Endodermal cell (in vitro differentiated cells): Measurements from ENCODE around the gene TGIF1. TPM values are rescaled to one million over a fixed set of nuclear protein-coding genes. Genes with fewer than 3 reads are reported as not detected.
A peak's percentile ranks its signal among the peaks of the same experiment; 100 is the strongest.

ENCODE experiments used
- DNase-seq: peaks from one replicate; pipeline ENCODE4 v3.0.0-alpha.2; 2017
- H3K27ac ChIP-seq: 2 replicates; pipeline ENCODE4 v1.5.1; 2013; ENCODE audit warnings: mild to moderate bottlenecking, low read depth, low read length, moderate library complexity
- H3K27me3 ChIP-seq: 2 replicates; pipeline ENCODE4 v1.6.1; 2013; ENCODE audit warnings: mild to moderate bottlenecking, low read length, moderate library complexity; ENCODE audit not compliant: insufficient read depth, control insufficient read depth, poor library complexity, severe bottlenecking
- H3K36me3 ChIP-seq: 2 replicates; pipeline ENCODE4 v1.7.0; 2013; ENCODE audit warnings: mild to moderate bottlenecking, low read length, moderate library complexity; ENCODE audit not compliant: control insufficient read depth, insufficient read depth
- H3K4me1 ChIP-seq: one replicate; pipeline ENCODE4 v1.7.0; 2013; ENCODE audit warnings: low read length; ENCODE audit not compliant: control insufficient read depth, insufficient read depth
- H3K4me3 ChIP-seq: 2 replicates; pipeline ENCODE4 v1.5.1; 2013; ENCODE audit warnings: mild to moderate bottlenecking, low read length, moderate library complexity
- H3K9ac ChIP-seq: 2 replicates; pipeline ENCODE4 v1.6.1; 2013; ENCODE audit warnings: mild to moderate bottlenecking, low read length, moderate library complexity; ENCODE audit not compliant: poor library complexity, severe bottlenecking; ENCODE audit errors: extremely low read depth
- H3K9me3 ChIP-seq: 2 replicates; pipeline ENCODE4 v1.6.1; 2013; ENCODE audit warnings: mild to moderate bottlenecking, low read length, moderate library complexity; ENCODE audit not compliant: control insufficient read depth
- H3K27ac Mint-ChIP-seq: 2 replicates; pipeline ENCODE4 v1.8.0; 2020; ENCODE audit warnings: mixed read lengths
- H3K27me3 Mint-ChIP-seq: 2 replicates; pipeline ENCODE4 v1.8.0; 2021; ENCODE audit warnings: mild to moderate bottlenecking, mixed read lengths; ENCODE audit not compliant: insufficient read depth
- H3K36me3 Mint-ChIP-seq: 2 replicates; pipeline ENCODE4 v1.8.0; 2020; ENCODE audit warnings: low read depth, mixed read lengths
- H3K4me1 Mint-ChIP-seq: 2 replicates; pipeline ENCODE4 v1.8.0; 2020; ENCODE audit warnings: mixed read lengths
- H3K4me3 Mint-ChIP-seq: 2 replicates; pipeline ENCODE4 v1.8.0; 2020; ENCODE audit warnings: mild to moderate bottlenecking, moderate library complexity, mixed read lengths
- H3K9me3 Mint-ChIP-seq: 2 replicates; pipeline ENCODE4 v1.8.0; 2020; ENCODE audit warnings: mild to moderate bottlenecking, mixed read lengths
- CTCF ChIP-seq: fragments of 200-600 bp; sonication (generic); conservative IDR thresholded peaks from 2 replicates; pipeline ENCODE4 v1.5.0; 2021; ENCODE audit warnings: antibody characterized with exemption, mild to moderate bottlenecking
- WGBS, 2 experiments: methylation state at CpG; one replicate each; pipeline versions ENCODE4 v1.1.5 to v1.1.7; 2013; ENCODE audit warnings: missing lambda C conversion rate in 2 of 2, mixed read lengths in 1 of 2; ENCODE audit not compliant: insufficient coverage in 1 of 2, insufficient read length in 1 of 2; 5-methylcytosine and 5-hydroxymethylcytosine counted together
- long read RNA-seq, 4 experiments: library from polyadenylated mRNA in 2 of 4; library from RNA in 1 of 4; library from capped mRNA in 1 of 4; stranded (forward) in 3 of 4; unstranded in 1 of 4; transcript quantifications; one replicate each; pipeline ENCODE4 v2.0.0, GENCODE V29; 2020 to 2021; ENCODE audit warnings: inconsistent platforms in 1 of 4
- polyA plus RNA-seq, 2 experiments: library from polyadenylated mRNA; stranded (reverse); fragments of 50-300 nt; gene quantifications; one replicate each; pipeline ENCODE4 v1.2.3, GENCODE V29; 2013
- total RNA-seq, 2 donors: library from RNA; stranded (reverse); fragmentation: NEBNext Ultra II Directional in 1 of 2; extraction: Animal tissue kit (Norgen Biotek cat#: 25700) in 1 of 2; gene quantifications; 2 replicates in 1 of 2; 3 replicates in 1 of 2; pipeline ENCODE4 v1.2.1, GENCODE V29; 2021

TGIF1 gene
- 100 to 1,000 TPM; 417 to 575 TPM for total RNA-seq
- polyA plus RNA-seq (2013, experiment 1 of 2), result 177 TPM
- polyA plus RNA-seq (2013, experiment 2 of 2), result 176 TPM
- long read RNA-seq, experiment 1, transcript TGIF1-219 (3 exons, 990 nt), result minor isoform, 10 of 148 reads
- long read RNA-seq, experiment 1, transcript TGIF1-202 (3 exons, 2,076 nt), result major isoform, 76 of 148 reads
- long read RNA-seq, experiment 1, transcript TGIF1-208 (2 exons, 2,214 nt), result minor isoform, 10 of 148 reads
- long read RNA-seq, experiment 1, partial matches to known transcripts, result 0 of 148 reads
- long read RNA-seq, experiment 1, other reads (novel, unspliced or antisense), result 41 of 148 reads
- long read RNA-seq, experiment 2, transcript TGIF1-201 (3 exons, 1,980 nt), result minor isoform, 8 of 434 reads
- long read RNA-seq, experiment 2, transcript TGIF1-202 (3 exons, 2,076 nt), result major isoform, 301 of 434 reads
- long read RNA-seq, experiment 2, transcript TGIF1-219 (3 exons, 990 nt), result minor isoform, 12 of 434 reads
- long read RNA-seq, experiment 2, transcript TGIF1-208 (2 exons, 2,214 nt), result minor isoform, 10 of 434 reads
- long read RNA-seq, experiment 2, partial matches to known transcripts, result 1 of 434 reads
- long read RNA-seq, experiment 2, other reads (novel, unspliced or antisense), result 65 of 434 reads
- long read RNA-seq, experiment 3, transcript TGIF1-219 (3 exons, 990 nt), result minor isoform, 24 of 852 reads
- long read RNA-seq, experiment 3, transcript TGIF1-202 (3 exons, 2,076 nt), result major isoform, 631 of 852 reads
- long read RNA-seq, experiment 3, transcript TGIF1-222 (3 exons, 729 nt), result minor isoform, 26 of 852 reads
- long read RNA-seq, experiment 3, transcript TGIF1-201 (3 exons, 1,980 nt), result minor isoform, 24 of 852 reads
- long read RNA-seq, experiment 3, partial matches to known transcripts, result 2 of 852 reads
- long read RNA-seq, experiment 3, other reads (novel, unspliced or antisense), result 73 of 852 reads
- long read RNA-seq, experiment 4, transcript TGIF1-215 (3 exons, 801 nt), result minor isoform, 9 of 365 reads
- long read RNA-seq, experiment 4, transcript TGIF1-203 (3 exons, 1,088 nt), result minor isoform, 9 of 365 reads
- long read RNA-seq, experiment 4, transcript TGIF1-219 (3 exons, 990 nt), result minor isoform, 19 of 365 reads
- long read RNA-seq, experiment 4, transcript TGIF1-202 (3 exons, 2,076 nt), result major isoform, 251 of 365 reads
- long read RNA-seq, experiment 4, partial matches to known transcripts, result 0 of 365 reads
- long read RNA-seq, experiment 4, other reads (novel, unspliced or antisense), result 58 of 365 reads

- peaks cover 48% of the 10 kb centered on the region for H3K36me3 Mint-ChIP-seq
- 0% methylated on average over 38 to 63 of the region's 71 CpGs for WGBS, 2 experiments
- H3K27me3 ChIP-seq, result no peaks in the 10 kb centered on the region
These were observed at the start of gene TGIF1 for GRCh38 chr18:3450012-3450798. TSS of gene TGIF1 (plus strand) at chr18:3450172. CDS start at chr18:3450490, 318 bp downstream.

GRCh38 chr18:3400567-3401296, 49.2 kb upstream of the TGIF1 start:
- H3K36me3 ChIP-seq, result no peaks in the 10 kb centered on the region
- no peak overlapping the region for H3K9ac ChIP-seq
- H3K4me1 ChIP-seq, result no peaks in the 10 kb centered on the region
- peaks cover 17% of the 10 kb centered on the region for H3K9me3 ChIP-seq
- WGBS, 2 experiments, result 78 to 89% methylated on average over 2 of the region's 2 CpGs
- no peak for DNase-seq
- no peak overlapping the region for H3K4me3 ChIP-seq
- H3K4me1 Mint-ChIP-seq, result peaks cover 4% of the 10 kb centered on the region
- no peak for TF ChIP-seq CTCF
- no peaks in the 10 kb centered on the region for H3K27me3 Mint-ChIP-seq
- H3K27me3 ChIP-seq, result no peaks in the 10 kb centered on the region
- H3K4me3 Mint-ChIP-seq, result no peak overlapping the region
- no peak overlapping the region for H3K27ac Mint-ChIP-seq
- H3K27ac ChIP-seq, result no peak overlapping the region
- H3K36me3 Mint-ChIP-seq, result peaks cover 2% of the 10 kb centered on the region
- H3K9me3 Mint-ChIP-seq, result peaks cover 21% of the 10 kb centered on the region

More at GRCh38 chr18:3450012-3450798, at the start of gene TGIF1:
- peaks cover 14% of the 10 kb centered on the region for H3K4me1 ChIP-seq
- Mint-ChIP-seq H3K9me3 (no peaks in the 10 kb centered on the region), H3K27me3 (no peaks in the 10 kb centered on the region), H3K4me3 (peak within 1 kb of the TSS; percentile 100), H3K4me1 (peaks cover 26% of the 10 kb centered on the region), H3K27ac (peak within 1 kb of the TSS; percentile 100)
- H3K36me3 ChIP-seq, result peaks cover 11% of the 10 kb centered on the region
- H3K9me3 ChIP-seq, result no peaks in the 10 kb centered on the region
- peak within 1 kb of the TSS; percentile 100 for H3K27ac ChIP-seq
- H3K9ac ChIP-seq, result peak within 1 kb of the TSS; percentile 99
- peak; percentile 91 for DNase-seq
- TF ChIP-seq CTCF, result no peak
- peak within 1 kb of the TSS; percentile 100 for H3K4me3 ChIP-seq
